ENCODE measurements around the gene TMEM205. TPM values are rescaled to one million over a fixed set of nuclear protein-coding genes. Genes with fewer than 3 reads are reported as not detected.
"Not testable (repeated sequence)": the region's sequence is repeated elsewhere in the genome, so short reads cannot be mapped to it uniquely, and the experiment has no call there.

TMEM205 gene
- total and polyA plus RNA-seq, 4 donors: 101 to 166 (median 127) TPM

GRCh38 chr19:11382898-11383705 is 37.0 kb upstream of the TMEM205 start:
- ATAC-seq (ENCODE audit: insufficient read depth, low FRiP score): no peak
- H3K9me3 ChIP-seq (ENCODE audit: control insufficient read depth in 4 of 4, insufficient read depth in 3 of 4, low read length in 3 of 4): peaks cover 0 to 2% (median 0%) of the 10 kb centered on the region in 4 donors
- WGBS, 2 donors: 1% methylated on average over 60 to 65 of the region's 65 CpGs
- H3K4me3 ChIP-seq: peak overlapping the region; percentile 10
- no peaks in the 10 kb centered on the region for H3K36me3 ChIP-seq (ENCODE audit: control insufficient read depth in 4 of 4, insufficient read depth in 4 of 4, low read length in 4 of 4)
- TF ChIP-seq CTCF (IDR thresholded peaks at IDR 0.05; ENCODE audit: control extremely low read depth, extremely low read depth): peak; percentile 36
- H3K27me3 ChIP-seq (ENCODE audit: control insufficient read depth in 3 of 3, insufficient read depth in 3 of 3, low read length in 2 of 3): peaks cover 0 to 7% (median 6%) of the 10 kb centered on the region in 3 donors
- peaks cover 0 to 23% (median 6%) of the 10 kb centered on the region in 5 donors for H3K4me1 ChIP-seq (ENCODE audit: control insufficient read depth in 5 of 5, insufficient read depth in 5 of 5, low read length in 5 of 5)
- no peak overlapping the region for H3K9ac ChIP-seq (ENCODE audit: insufficient read depth in 1 of 2, low read length in 2 of 2)
- DNase-seq: peak; percentile 26 to 53 (median 47)
- H3K27ac ChIP-seq (ENCODE audit: low read depth in 1 of 2, low read length in 1 of 2): peak overlapping the region in 1 of 2 donors; percentile 30

- peak; percentile 63 for TF ChIP-seq CTCF (IDR thresholded peaks at IDR 0.05; ENCODE audit: control extremely low read depth, extremely low read depth)
- Histone ChIP-seq H3K4me1 (ENCODE audit: control insufficient read depth in 5 of 5, insufficient read depth in 5 of 5, low read length in 5 of 5) (peaks cover 0 to 23% (median 8%) of the 10 kb centered on the region in 5 donors), H3K9me3 (ENCODE audit: control insufficient read depth in 4 of 4, insufficient read depth in 3 of 4, low read length in 3 of 4) (peaks cover 0 to 2% (median 0%) of the 10 kb centered on the region in 4 donors), H3K27ac (ENCODE audit: low read depth in 1 of 2, low read length in 1 of 2) (peak overlapping the region; percentile 62 to 89), H3K27me3 (ENCODE audit: control insufficient read depth in 3 of 3, insufficient read depth in 3 of 3, low read length in 2 of 3) (peaks cover 0 to 7% (median 6%) of the 10 kb centered on the region in 3 donors), H3K9ac (ENCODE audit: insufficient read depth in 1 of 2, low read length in 2 of 2) (peak overlapping the region in 1 of 2 donors; percentile 87), H3K4me3 (peak overlapping the region; percentile 50), H3K36me3 (ENCODE audit: control insufficient read depth in 4 of 4, insufficient read depth in 4 of 4, low read length in 4 of 4) (peaks cover 0 to 5% (median 0%) of the 10 kb centered on the region in 4 donors)
- 2 to 3% methylated on average over 51 to 54 of the region's 54 CpGs for WGBS, 2 donors
- DNase-seq (peak; percentile 97 to 98 (median 97)), ATAC-seq (ENCODE audit: insufficient read depth, low FRiP score) (peak; percentile 89)
Measured at GRCh38 chr19:11380653-11381537, 34.8 kb upstream of the TMEM205 start.

- no peak for TF ChIP-seq CTCF (IDR thresholded peaks at IDR 0.05; ENCODE audit: control extremely low read depth, extremely low read depth)
- DNase-seq: no peak
- H3K9me3 ChIP-seq (ENCODE audit: control insufficient read depth in 4 of 4, insufficient read depth in 3 of 4, low read length in 3 of 4): peaks cover 0 to 2% (median 0%) of the 10 kb centered on the region in 4 donors
- H3K36me3 ChIP-seq (ENCODE audit: control insufficient read depth in 4 of 4, insufficient read depth in 4 of 4, low read length in 4 of 4): peaks cover 0 to 5% (median 0%) of the 10 kb centered on the region in 4 donors
- H3K27me3 ChIP-seq (ENCODE audit: control insufficient read depth in 3 of 3, insufficient read depth in 3 of 3, low read length in 2 of 3): peaks cover 0 to 7% (median 6%) of the 10 kb centered on the region in 3 donors
- no peak overlapping the region for H3K27ac ChIP-seq (ENCODE audit: low read depth in 1 of 2, low read length in 1 of 2)
- WGBS, 2 donors: 95 to 98% methylated on average over 7 of the region's 7 CpGs
- ATAC-seq (ENCODE audit: insufficient read depth, low FRiP score): no peak
- H3K9ac ChIP-seq (ENCODE audit: insufficient read depth in 1 of 2, low read length in 2 of 2): no peak overlapping the region
- peaks cover 0 to 31% (median 14%) of the 10 kb centered on the region in 5 donors for H3K4me1 ChIP-seq (ENCODE audit: control insufficient read depth in 5 of 5, insufficient read depth in 5 of 5, low read length in 5 of 5)
- H3K4me3 ChIP-seq: no peak overlapping the region
Measured at GRCh38 chr19:11379857-11380350, 33.8 kb upstream of the TMEM205 start.

GRCh38 chr19:11379269-11379845 is 33.3 kb upstream of the TMEM205 start:
- not testable (repeated sequence) for H3K27ac ChIP-seq (ENCODE audit: low read depth in 1 of 2, low read length in 1 of 2)
- H3K4me1 ChIP-seq (ENCODE audit: control insufficient read depth in 5 of 5, insufficient read depth in 5 of 5, low read length in 5 of 5): peaks cover 0 to 28% (median 10%) of the 10 kb centered on the region in 5 donors

More at GRCh38 chr19:11379269-11379845, 33.3 kb upstream of the TMEM205 start:
- H3K36me3 ChIP-seq (ENCODE audit: control insufficient read depth in 4 of 4, insufficient read depth in 4 of 4, low read length in 4 of 4); H3K9ac ChIP-seq (ENCODE audit: insufficient read depth in 1 of 2, low read length in 2 of 2); H3K27me3 ChIP-seq (ENCODE audit: control insufficient read depth in 3 of 3, insufficient read depth in 3 of 3, low read length in 2 of 3); H3K9me3 ChIP-seq (ENCODE audit: control insufficient read depth in 4 of 4, insufficient read depth in 3 of 4, low read length in 3 of 4); H3K4me3 ChIP-seq; ATAC-seq (ENCODE audit: insufficient read depth, low FRiP score); DNase-seq: not testable (repeated sequence)
- 90 to 94% methylated on average over 14 of the region's 14 CpGs for WGBS, 2 donors

All from lung (tissue), 12 donors.